Measurements from ENCODE around the gene CCDC194.

GRCh38 chr19:17423429-17424208 is 29.6 kb upstream of the CCDC194 start:
- TF ChIP-seq POLR2A (IDR thresholded peaks at IDR 0.05) (no peak), CTCF (IDR thresholded peaks at IDR 0.05) (no peak)
